Islet of Langerhans (tissue), 1 donor: ENCODE data around the gene ATP7B.

Experiments used
- FAIRE-seq: peaks from one replicate; lab custom pipeline; 2011; peaks lifted over from hg19 to GRCh38; lab: Jason Lieb, UNC

ATP7B gene

DNA sequence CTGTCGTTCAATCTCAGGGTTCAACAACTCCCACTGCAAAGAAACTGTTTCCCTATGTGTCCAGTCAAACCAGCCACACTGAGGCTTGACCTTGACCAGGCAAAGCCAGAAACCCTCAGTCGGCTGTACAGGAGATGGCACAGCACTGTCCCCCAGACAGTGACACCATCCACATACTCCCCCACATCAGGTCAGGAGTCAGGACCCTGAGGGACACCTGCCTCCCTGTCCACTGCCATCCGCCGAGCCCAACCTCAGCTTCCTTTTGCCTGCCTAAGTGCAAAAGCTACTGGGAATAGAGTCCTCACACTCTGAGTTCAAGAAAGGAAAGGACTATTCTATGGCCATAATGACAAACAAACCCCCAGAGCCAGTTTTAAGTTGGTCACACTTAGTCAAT lies 66.8 kb downstream of the ATP7B start:
- no peak for FAIRE-seq

DNA sequence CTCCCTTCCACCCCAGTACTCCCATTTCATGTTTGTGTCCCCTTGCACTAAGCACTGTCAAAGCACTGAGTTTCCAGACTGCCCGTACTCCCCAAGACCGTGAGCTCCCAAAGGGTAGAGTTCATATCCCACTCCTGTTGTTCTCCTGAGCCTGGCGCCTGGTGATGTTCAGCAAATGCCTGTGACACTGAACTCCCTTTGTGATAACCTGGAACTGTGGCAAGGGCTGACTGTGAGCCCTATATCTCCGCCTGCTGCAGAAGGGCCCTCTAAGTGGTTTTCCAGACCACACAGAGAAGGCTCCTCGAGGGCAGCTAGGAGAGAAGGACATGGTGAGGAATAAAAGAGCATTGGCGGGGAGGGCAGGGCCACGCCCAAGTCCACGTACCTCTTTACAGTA lies 67.5 kb downstream of the ATP7B start:
- no peak for FAIRE-seq

GRCh38 chr13:51942189-51942588 lies 69.1 kb downstream of the ATP7B start:
- FAIRE-seq = no peak

DNA sequence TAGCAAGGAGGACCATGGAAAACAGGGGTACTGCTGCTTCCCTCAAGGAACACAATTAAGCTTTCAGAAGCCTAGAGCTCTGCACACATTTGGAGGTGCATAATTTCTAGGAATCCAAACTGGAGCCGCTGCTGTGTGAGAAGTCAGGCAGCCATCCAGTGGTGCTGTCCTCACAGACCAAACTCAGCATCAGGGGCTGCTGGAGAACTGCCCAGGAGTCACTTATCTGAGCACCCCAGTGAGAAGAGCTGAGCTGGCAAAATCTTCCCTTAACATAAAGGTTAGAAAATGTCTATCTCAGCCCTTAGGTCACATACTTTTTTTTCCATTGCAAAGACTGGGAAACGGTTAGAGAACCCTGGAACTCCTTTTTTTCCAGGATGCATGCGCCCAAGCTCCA lies 72.8 kb downstream of the ATP7B start:
- no peak for FAIRE-seq

DNA sequence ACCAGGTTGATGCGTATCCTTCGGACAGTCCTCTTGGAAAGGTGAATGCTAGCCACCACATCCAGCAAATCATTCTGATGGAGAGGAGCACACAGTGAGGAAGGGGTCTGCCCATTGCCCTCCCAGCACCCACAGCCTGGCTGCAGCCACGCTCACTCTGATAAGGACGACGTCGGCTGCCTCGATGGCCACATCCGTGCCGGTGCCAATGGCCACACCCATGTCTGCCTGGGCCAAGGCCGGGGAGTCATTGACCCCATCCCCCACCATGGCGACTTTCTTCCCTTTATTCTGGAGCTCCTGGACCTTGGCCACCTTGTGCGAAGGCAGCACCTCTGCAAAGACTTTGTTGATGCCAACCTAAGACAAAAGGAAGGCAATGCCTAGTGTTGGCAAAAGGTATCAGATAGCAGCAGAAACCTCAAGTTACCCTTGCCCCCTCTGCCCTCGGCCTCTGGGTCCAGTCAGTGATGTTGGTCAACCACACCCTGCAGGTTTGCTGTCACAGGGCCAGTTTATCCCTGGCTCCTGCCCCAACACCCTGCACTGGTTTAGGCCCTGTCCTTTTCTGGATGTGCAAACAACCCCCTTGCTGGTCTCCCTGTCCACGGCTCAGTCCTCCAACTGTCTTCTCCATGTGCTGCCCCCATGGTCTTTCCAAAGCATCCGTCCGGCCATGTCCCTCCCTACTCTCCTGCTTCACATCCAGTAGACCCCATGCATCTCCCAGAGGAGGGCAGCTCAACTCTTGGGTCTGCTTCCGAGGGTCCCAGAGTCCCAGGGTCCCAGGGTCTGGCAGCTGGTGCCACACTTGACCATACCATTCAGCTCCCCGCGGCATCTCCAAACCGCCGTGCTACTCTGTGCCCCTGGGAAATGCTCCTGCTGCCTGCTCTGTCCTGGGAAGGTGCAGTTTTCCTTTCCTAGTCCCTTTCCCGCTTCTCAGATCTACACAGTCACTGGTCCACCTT lies 73.6 kb downstream of the ATP7B start:
- no peak for FAIRE-seq

- FAIRE-seq = no peak
These were observed 75.7 kb downstream of the ATP7B start for GRCh38 chr13:51935326-51936171.

DNA sequence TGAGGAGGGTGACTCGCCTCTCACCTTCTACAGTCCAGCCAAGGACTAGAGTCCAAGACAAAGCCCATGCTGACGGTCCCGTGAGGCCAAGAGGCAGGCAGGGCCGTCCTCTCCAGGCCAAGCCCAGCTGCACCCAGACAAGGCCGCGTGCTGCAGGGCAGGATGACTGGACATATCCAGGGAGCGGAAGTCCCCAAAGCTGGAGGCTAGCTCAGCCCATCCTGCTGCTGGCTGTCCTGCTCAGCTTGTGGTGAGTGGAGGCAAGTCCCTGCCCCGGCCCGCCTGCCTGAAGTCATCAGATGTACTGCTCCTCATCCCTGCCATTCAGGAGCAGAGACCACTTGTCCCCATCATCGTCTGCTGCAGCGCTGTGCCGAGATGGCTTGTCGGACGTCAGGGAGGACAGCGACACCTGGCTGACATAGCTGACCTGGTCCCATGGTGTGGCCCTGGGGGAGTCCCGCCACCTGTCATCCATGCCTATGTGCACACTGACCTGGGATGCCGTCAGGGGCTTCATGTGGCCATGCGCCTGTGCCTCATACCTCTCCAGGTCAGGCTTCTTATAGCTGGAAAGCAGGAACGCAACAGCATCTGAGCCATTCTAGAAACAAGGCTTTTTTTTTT lies 76.7 kb downstream of the ATP7B start:
- no peak for FAIRE-seq

DNA sequence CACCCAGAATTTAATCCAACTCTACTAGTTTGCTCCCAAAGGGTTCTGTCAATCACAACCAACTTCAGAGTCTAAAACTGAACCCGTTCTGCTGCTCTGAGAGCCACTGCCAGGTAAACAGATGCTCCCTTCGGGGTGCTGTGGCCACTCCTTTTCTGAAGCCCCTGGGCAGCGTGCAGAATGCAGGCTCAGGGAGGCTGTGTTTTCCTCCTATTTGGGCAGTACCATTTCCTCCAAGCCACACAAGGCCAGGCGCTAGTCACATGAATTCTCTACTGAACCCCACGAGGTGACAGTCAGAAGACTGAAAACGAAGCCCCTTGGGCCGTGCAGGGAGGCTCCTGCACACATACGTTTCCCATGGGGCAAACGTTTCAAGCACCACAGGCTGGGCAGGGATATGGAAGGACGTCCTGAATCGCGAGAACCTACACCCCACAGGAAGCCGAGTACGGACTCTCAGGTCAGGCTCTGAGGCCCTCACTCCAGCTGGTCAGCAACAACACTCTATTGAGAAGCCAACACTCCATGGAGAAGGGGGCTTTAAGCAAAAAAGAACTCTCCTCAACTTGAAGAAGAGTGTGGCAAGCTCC lies 77.7 kb downstream of the ATP7B start:
- no peak for FAIRE-seq

DNA sequence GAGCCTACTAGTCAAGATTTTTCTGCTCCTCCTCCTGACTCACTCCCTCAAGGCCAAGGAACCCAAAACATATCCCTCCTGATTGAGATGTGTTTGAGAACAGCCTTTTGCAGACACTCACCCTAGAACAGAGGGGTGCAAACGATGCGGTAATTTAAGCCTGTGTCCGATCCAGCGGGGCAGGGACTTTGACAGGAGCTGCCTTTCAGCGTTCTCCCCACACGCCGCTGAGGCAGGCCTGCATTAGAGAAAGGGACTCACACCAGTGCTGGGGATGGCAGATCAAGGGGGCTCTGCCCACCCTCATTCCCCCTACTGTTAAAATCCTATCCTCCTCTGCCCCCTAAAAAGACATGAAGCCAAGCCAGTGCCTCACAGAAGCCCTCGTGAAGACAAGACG lies 79.0 kb downstream of the ATP7B start:
- no peak for FAIRE-seq

- FAIRE-seq = no peak
These were observed 79.6 kb downstream of the ATP7B start for GRCh38 chr13:51931606-51932005.

DNA sequence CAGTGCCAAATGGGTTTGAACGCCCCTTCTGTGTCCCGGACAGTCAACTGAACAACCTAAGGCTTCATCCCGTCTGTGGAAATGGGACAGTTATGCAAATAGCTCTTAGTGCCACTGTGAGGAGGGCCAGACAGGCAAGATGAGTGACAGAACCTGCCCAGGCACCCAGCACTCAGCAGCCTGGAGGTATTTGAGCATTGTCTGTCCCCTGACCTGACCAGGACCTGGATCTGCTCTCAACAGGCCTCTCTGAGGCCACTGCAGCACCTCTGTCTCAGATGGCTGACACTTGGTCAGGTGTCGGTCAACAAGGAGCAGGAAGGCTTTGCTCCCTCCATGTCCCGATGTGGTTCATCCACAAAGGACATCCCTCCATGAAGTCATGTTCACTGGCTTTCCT lies 81.6 kb downstream of the ATP7B start:
- no peak for FAIRE-seq

DNA sequence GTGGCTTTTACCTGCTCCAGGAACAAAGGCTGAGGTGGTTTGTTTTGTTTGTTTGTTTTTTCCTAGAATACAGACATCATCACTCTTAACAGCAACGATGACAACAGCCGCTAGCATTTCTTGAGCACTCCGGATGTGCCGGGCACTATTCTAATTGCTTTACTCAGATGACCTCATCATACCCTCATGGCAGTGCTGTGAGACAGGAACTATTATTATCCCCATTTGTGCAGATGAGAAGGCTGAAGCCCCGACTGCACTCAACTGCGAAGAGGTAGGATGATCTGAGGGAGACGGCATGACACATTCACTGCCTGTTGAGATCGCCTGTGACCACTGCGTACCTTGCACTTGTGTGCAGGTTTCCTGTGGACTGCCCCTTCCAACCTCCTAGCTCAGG lies 83.0 kb downstream of the ATP7B start:
- no peak for FAIRE-seq

DNA sequence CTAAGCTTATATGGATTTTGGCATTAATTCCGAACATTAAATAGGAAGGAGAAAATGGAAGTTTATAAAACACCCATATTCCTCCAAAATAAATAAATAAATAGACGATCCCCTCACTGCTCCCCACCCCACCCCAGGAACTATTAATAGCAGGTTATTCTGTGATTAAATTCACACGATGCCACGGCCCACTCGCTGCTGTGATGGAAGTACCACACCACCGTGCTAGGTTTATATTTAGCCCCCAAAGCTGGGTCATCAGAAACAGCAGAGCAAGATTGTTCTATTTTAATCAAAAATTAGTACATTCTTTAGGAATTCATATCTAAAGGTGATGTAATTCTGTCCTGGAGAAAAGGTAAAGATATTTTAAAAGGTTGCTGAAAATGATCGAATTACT lies 84.1 kb downstream of the ATP7B start:
- FAIRE-seq = no peak

GRCh38 chr13:51926528-51926885 lies 84.7 kb downstream of the ATP7B start:
- no peak for FAIRE-seq

- no peak for FAIRE-seq
These were observed 85.3 kb downstream of the ATP7B start for GRCh38 chr13:51925865-51926527.

- no peak for FAIRE-seq
These were observed 86.3 kb downstream of the ATP7B start for GRCh38 chr13:51924756-51925544.

GRCh38 chr13:51923983-51924539 lies 87.2 kb downstream of the ATP7B start:
- FAIRE-seq = no peak

- no peak for FAIRE-seq
These were observed 88.3 kb downstream of the ATP7B start for GRCh38 chr13:51922771-51923480.

DNA sequence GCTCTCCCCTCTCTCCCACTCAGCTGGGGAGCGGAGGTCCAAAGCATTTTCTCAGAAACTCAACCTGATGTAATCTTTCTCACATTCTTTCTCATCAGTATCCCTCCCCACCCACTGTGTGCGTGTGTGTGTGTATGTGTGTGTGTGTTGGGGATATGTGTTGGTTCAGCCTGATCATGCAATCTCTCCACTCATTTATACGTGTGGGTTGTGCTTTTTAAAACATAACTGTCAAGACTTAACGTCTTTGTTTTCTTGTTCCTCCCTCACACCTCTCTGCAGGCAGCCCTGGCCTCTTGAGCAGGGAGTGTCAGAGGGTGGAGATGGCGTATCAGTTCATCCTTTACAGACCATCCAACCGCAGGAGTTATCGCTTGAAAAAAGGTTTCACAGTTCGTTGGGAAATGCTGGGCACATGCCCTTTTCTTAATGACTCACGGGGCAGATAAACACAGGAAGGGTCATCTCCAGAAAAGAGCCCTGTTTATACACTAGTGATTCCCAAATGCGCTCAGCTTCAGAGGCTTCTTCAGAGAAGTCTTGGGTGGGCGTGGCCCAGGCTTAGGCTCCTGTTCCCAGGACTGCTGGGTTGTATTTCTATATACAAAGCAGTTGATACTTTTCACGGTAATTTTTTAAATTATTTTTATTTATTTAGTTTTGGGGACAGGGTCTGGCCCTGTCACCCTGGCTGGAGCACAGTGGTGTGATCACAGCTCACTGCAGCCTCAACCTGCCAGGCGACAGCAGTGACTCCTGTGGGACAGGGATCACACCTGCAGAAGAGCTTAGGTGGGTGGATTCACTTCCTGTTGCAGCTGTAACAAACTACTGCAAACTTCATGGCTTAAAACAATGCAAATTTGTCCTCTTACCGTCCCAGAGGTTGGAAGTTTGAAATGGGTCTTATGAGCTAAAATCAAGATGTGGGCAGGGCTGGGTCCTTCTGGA lies 89.2 kb downstream of the ATP7B start:
- FAIRE-seq = no peak
